MCF 10A (cell line): ENCODE results near the gene JMJD7. TPM values are rescaled to one million over a fixed set of nuclear protein-coding genes. Genes with fewer than 3 reads are reported as not detected.
A peak's percentile ranks its signal among the peaks of the same experiment; 100 is the strongest.

Experiments used
- BruUV-seq: library from RNA; stranded (reverse); fragments of 400-500 nt; replicated peaks from 2 replicates; lab custom pipeline; 2021; lab: Mats Ljungman, UMichigan
- CTCF ChIA-PET: fragments of 300-600 bp; sonication (Branson Sonifier 250); formaldehyde crosslinking; extraction: SDS; loops from one replicate; lab custom pipeline; 2021; ENCODE audit warnings: antibody characterized with exemption, inconsistent platforms; lab: Yijun Ruan, JAX
- POLR2A ChIA-PET: fragments of 300-600, 350-650 bp; sonication (Branson Sonifier 250); formaldehyde crosslinking; extraction: SDS; loops from one replicate; lab custom pipeline; 2020; ENCODE audit warnings: antibody characterized with exemption, inconsistent platforms; lab: Yijun Ruan, JAX
- DNase-seq: peaks from one replicate; pipeline ENCODE4 v3.0.0-alpha.2; 2018; ENCODE audit not compliant: unreplicated experiment
- H3K27ac Mint-ChIP-seq: one replicate; pipeline ENCODE4 v1.8.0; 2022; ENCODE audit warnings: mild to moderate bottlenecking, low read depth, mixed read lengths; ENCODE audit not compliant: unreplicated experiment
- H3K27me3 Mint-ChIP-seq: one replicate; pipeline ENCODE4 v1.8.0; 2022; ENCODE audit warnings: mixed read lengths; ENCODE audit not compliant: insufficient read depth, unreplicated experiment
- H3K36me3 Mint-ChIP-seq: one replicate; pipeline ENCODE4 v1.8.0; 2022; ENCODE audit warnings: mild to moderate bottlenecking, moderate library complexity, mixed read lengths; ENCODE audit not compliant: insufficient read depth, unreplicated experiment
- H3K4me1 Mint-ChIP-seq: one replicate; pipeline ENCODE4 v1.8.0; 2022; ENCODE audit warnings: mixed read lengths; ENCODE audit not compliant: insufficient read depth, unreplicated experiment
- H3K4me3 Mint-ChIP-seq: one replicate; pipeline ENCODE4 v1.8.0; 2022; ENCODE audit warnings: mild to moderate bottlenecking, moderate library complexity, mixed read lengths; ENCODE audit not compliant: unreplicated experiment
- H3K9me3 Mint-ChIP-seq: one replicate; pipeline ENCODE4 v1.8.0; 2022; ENCODE audit warnings: mixed read lengths; ENCODE audit not compliant: unreplicated experiment
- intact Hi-C: fragments of 100-400 bp; cut with micrococcal nuclease; formaldehyde crosslinking; loops from 2 replicates; pipeline ENCODE4 v1.14.1; 2022
- total RNA-seq: library from RNA; stranded (reverse); gene quantifications from 2 replicates; pipeline ENCODE4 v1.2.3, GENCODE V29; 2022
- TF ChIP-seq, protein P1 (sequence below): fragments of 200-600 bp; IDR thresholded peaks from one replicate; pipeline ENCODE4 v1.8.0; 2022; ENCODE audit warnings: antibody characterized with exemption, mild to moderate bottlenecking; ENCODE audit not compliant: unreplicated experiment

JMJD7 gene
- total RNA-seq, 1 experiment from 2014 or later: 9.2 TPM

DNA sequence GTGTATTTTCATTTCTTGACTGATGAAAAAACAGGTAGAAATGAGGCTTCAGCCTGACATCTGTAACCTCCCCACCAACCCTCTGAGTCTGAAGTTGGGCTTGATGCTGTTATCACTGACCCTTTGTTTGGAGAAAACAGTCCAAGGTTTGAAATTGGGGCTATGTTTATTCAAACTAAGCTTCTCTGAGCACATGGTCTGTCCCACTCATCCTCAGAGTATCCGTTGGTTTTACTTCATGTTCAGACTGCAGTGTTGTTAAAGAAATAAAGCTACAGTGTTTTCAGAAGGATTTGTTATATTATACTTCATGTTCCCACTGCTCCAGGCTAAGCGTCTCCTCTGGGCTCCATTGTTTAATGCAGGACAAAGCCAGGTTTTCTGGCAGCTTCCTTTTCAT is 47.6 kb upstream of the JMJD7 start:
- no peak for DNase-seq
- Mint-ChIP-seq H3K4me1 (peaks cover 48% of the 10 kb centered on the region), H3K4me3 (no peak overlapping the region), H3K27me3 (no peaks in the 10 kb centered on the region), H3K9me3 (no peaks in the 10 kb centered on the region), H3K27ac (peak overlapping the region; percentile 74), H3K36me3 (peaks cover 19% of the 10 kb centered on the region)
- CTCF ChIA-PET: interaction anchor here (0.5 to 11.2 kb wide), 6 partner anchors 11 to 376 kb away, joined by 3 to 249 read pairs (median 4); partner anchors contain the start of gene PLA2G4F
- POLR2A ChIA-PET: interaction anchor here (0.7 to 19.2 kb wide), 4 partner anchors 12 to 120 kb away, joined by 3 to 486 read pairs (median 98); partner anchors contain the start of gene MGA
- TF ChIP-seq, protein P1, sequence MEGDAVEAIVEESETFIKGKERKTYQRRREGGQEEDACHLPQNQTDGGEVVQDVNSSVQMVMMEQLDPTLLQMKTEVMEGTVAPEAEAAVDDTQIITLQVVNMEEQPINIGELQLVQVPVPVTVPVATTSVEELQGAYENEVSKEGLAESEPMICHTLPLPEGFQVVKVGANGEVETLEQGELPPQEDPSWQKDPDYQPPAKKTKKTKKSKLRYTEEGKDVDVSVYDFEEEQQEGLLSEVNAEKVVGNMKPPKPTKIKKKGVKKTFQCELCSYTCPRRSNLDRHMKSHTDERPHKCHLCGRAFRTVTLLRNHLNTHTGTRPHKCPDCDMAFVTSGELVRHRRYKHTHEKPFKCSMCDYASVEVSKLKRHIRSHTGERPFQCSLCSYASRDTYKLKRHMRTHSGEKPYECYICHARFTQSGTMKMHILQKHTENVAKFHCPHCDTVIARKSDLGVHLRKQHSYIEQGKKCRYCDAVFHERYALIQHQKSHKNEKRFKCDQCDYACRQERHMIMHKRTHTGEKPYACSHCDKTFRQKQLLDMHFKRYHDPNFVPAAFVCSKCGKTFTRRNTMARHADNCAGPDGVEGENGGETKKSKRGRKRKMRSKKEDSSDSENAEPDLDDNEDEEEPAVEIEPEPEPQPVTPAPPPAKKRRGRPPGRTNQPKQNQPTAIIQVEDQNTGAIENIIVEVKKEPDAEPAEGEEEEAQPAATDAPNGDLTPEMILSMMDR: no peak
- intact Hi-C loops: no loop called here
- BruUV-seq: no TSS peak

DNA sequence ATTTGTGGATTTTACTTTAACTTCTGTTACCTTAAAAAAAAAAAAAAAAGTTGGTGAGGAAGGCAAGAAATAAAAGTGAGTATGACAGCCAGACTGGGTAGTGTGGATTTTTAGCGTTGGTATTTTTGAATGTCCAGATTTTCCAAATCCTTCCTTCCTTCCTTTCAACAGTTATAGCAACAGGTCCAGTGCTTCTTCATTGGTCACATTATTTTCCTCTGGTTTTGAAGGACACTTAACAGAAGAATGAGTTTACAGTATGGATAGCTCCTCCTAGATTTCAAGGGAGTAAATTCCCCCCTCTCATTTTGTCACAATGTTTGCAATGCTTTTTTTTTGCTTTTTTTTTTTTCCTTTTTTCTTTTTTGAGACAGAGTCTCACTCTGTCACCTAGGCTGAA is 47.2 kb upstream of the JMJD7 start:
- intact Hi-C loops: no loop called here
- Mint-ChIP-seq H3K4me3 (no peak overlapping the region), H3K27ac (no peak overlapping the region), H3K27me3 (no peaks in the 10 kb centered on the region), H3K4me1 (peaks cover 44% of the 10 kb centered on the region), H3K36me3 (peaks cover 19% of the 10 kb centered on the region), H3K9me3 (no peaks in the 10 kb centered on the region)
- TF ChIP-seq, protein P1: no peak
- DNase-seq: no peak
- BruUV-seq: no TSS peak
- ChIA-PET CTCF (interaction anchor here (0.6 to 11.2 kb wide), 4 partner anchors 10 to 376 kb away, joined by 3 to 249 read pairs (median 4); partner anchors contain the start of gene PLA2G4F), POLR2A (interaction anchor here (0.6 to 19.2 kb wide), 5 partner anchors 11 to 867 kb away, joined by 3 to 486 read pairs (median 5); no protein-coding TSS in a partner anchor)

- ChIA-PET CTCF (interaction anchor here (0.6 to 3.3 kb wide), 5 partner anchors 9 to 317 kb away, joined by 3 to 19 read pairs (median 5); no protein-coding TSS in a partner anchor), POLR2A (interaction anchor here (0.7 to 19.2 kb wide), 5 partner anchors 10 to 162 kb away, joined by 3 to 486 read pairs (median 7); no protein-coding TSS in a partner anchor)
- DNase-seq: no peak
- no peaks in the 10 kb centered on the region for H3K27me3 Mint-ChIP-seq
- H3K36me3 Mint-ChIP-seq: peaks cover 19% of the 10 kb centered on the region
- BruUV-seq: no TSS peak
- intact Hi-C loops: no loop called here
- peaks cover 27% of the 10 kb centered on the region for H3K4me1 Mint-ChIP-seq
- TF ChIP-seq, protein P1: no peak
- H3K4me3 Mint-ChIP-seq: no peak overlapping the region
- H3K9me3 Mint-ChIP-seq: no peaks in the 10 kb centered on the region
- no peak overlapping the region for H3K27ac Mint-ChIP-seq
These were observed 45.3 kb upstream of the JMJD7 start for GRCh38 chr15:41782371-41783282.

- no TSS peak for BruUV-seq
- Mint-ChIP-seq H3K27ac (no peak overlapping the region), H3K27me3 (no peaks in the 10 kb centered on the region), H3K4me3 (no peak overlapping the region), H3K36me3 (peaks cover 14% of the 10 kb centered on the region), H3K9me3 (no peaks in the 10 kb centered on the region), H3K4me1 (peaks cover 23% of the 10 kb centered on the region)
- TF ChIP-seq, protein P1: no peak
- intact Hi-C loops: no loop called here
- ChIA-PET CTCF (interaction anchor here (0.6 to 3.3 kb wide), 4 partner anchors 10 to 88 kb away, joined by 3 to 19 read pairs (median 4); no protein-coding TSS in a partner anchor), POLR2A (interaction anchor here (1.2 to 19.2 kb wide), 3 partner anchors 13 to 65 kb away, joined by 3 to 486 read pairs (median 7); no protein-coding TSS in a partner anchor)
- DNase-seq: no peak
These were observed 44.6 kb upstream of the JMJD7 start for GRCh38 chr15:41783296-41783695.
